Epithelial cell of esophagus (primary cell): ENCODE results near the gene LRMDA.

Experiments used
- DNase-seq: peaks from one replicate; pipeline ENCODE4 v3.0.0; 2010; ENCODE audit warnings: low read depth
- H3K4me3 ChIP-seq: 2 replicates; pipeline ENCODE4 v1.5.1; 2011; ENCODE audit warnings: mild to moderate bottlenecking, low read length, control low read depth
- CTCF ChIP-seq: IDR thresholded peaks from 2 replicates; pipeline ENCODE4 v1.5.1; 2011; ENCODE audit warnings: low read depth, mild to moderate bottlenecking, low read length, control low read depth, inconsistent platforms; ENCODE audit not compliant: insufficient read depth; ENCODE audit errors: missing control alignments

Gene LRMDA

GRCh38 chr10:75417522-75417927 is 13.9 kb upstream of the LRMDA start:
- no peak overlapping the region for H3K4me3 ChIP-seq
- peak; percentile 63 for DNase-seq
- no peak for TF ChIP-seq CTCF

GRCh38 chr10:75418293-75418692 is 13.1 kb upstream of the LRMDA start:
- no peak for DNase-seq
- no peak overlapping the region for H3K4me3 ChIP-seq
- no peak for TF ChIP-seq CTCF

GRCh38 chr10:75418712-75419111 is 12.7 kb upstream of the LRMDA start:
- no peak for DNase-seq
- TF ChIP-seq CTCF, result no peak
- no peak overlapping the region for H3K4me3 ChIP-seq

GRCh38 chr10:75422913-75423312 is 8.5 kb upstream of the LRMDA start:
- H3K4me3 ChIP-seq, result no peak overlapping the region
- TF ChIP-seq CTCF, result no peak
- DNase-seq, result no peak

- no peak for DNase-seq
- H3K4me3 ChIP-seq, result no peak overlapping the region
- TF ChIP-seq CTCF, result no peak
Measured at GRCh38 chr10:75424571-75424970, 6.9 kb upstream of the LRMDA start.

GRCh38 chr10:75425291-75426079 is 5.9 kb upstream of the LRMDA start:
- peak; percentile 51 for DNase-seq
- no peak for TF ChIP-seq CTCF
- H3K4me3 ChIP-seq, result no peak overlapping the region

- H3K4me3 ChIP-seq, result no peak overlapping the region
- DNase-seq, result no peak
- no peak for TF ChIP-seq CTCF
Measured at GRCh38 chr10:75426880-75427279, 4.5 kb upstream of the LRMDA start.
